ENCODE data around the gene E2F4.
A peak's percentile ranks its signal among the peaks of the same experiment; 100 is the strongest.

Gene E2F4

DNA sequence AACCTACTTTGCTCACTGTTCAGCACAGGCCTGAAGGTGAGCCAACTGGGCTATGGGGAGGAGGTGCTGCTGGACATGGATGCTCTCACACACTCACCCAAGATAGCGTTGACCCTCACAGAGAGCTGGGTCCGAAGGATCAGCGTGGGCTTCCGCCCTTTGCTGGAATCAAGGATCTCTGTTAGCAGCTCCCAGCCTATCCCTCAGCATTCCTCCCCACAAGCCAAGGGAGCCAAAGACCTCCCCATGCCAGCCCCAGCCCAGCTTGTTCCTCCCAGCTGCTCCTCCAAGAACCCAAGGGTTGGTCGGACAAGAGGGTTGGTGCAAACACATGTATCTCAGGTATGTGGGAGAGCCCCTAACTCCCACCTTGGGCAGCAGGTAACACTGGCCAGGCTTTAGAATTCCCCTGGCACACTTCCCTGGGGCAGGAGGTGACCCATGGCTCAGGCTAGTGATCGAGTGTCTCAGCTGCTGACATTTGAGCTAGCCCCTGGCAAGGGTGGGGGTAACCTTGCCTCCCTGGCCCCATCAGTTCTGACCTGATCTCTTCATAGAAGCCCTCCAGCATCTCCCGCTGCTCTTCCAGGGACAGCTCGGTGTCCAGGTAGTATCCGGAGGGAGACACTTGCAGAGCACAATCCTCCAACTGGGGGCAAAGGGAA is 47.0 kb downstream of the E2F4 start:
- no peak for DNase-seq

DNA sequence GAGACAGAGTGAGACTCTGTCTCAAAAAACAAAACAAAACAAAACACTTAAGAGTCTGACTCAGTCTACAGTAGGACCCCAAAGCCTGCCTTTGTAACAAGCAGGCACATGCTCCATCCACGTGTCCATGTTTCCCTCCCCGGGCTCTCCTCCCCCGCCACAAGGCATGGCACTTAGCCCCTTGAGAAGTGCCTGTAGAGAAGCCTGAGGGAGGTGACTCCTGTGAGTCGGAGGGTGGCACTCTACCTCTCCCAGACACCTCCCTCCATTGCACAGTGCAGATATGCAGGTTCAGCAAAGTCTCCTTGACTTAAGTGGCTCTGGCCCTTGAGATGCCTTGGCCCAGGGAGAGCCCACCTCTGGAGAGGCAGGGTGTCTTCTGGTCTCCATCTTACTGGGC is 48.6 kb downstream of the E2F4 start:
- no peak for DNase-seq

GRCh38 chr16:67241008-67241900 is 49.3 kb downstream of the E2F4 start:
- no peak for DNase-seq

DNA sequence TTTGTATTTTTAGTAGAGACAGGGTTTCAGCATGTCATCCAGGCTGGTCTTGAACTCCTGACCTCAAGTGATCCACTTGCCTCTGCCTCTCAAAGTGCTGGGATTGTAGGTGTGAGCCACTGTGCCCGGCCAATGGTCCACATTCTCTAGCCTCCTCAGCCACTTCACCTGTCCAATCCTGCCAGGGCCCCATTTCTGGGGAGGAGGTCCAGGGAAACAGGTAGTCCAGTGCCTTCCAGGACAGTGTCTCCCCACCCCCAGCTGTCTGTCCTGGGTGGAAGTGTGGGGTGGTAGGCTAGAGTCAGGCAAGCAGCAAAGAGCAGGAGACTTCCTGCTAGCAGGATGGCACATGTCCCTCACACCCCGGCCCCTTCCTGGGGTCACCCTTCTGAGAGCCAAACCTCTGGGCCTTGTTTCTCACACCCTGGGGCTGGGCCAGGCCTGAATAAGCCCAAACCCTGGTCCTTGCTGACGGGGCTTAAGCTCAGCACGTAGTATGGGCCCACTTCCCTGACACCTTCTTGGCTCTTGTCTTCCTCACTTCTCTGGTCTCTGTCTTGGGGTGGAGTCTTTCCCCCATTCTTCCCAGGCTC is 50.3 kb downstream of the E2F4 start:
- DNase-seq = no peak

- DNase-seq = no peak
Observed at GRCh38 chr16:67243481-67243880, 51.5 kb downstream of the E2F4 start.

- DNase-seq = no peak
Observed at GRCh38 chr16:67244387-67245185, 52.6 kb downstream of the E2F4 start.

- no peak for DNase-seq
Observed at GRCh38 chr16:67245186-67245585, 53.2 kb downstream of the E2F4 start.

GRCh38 chr16:67245674-67246080 is 53.7 kb downstream of the E2F4 start:
- no peak for DNase-seq

DNA sequence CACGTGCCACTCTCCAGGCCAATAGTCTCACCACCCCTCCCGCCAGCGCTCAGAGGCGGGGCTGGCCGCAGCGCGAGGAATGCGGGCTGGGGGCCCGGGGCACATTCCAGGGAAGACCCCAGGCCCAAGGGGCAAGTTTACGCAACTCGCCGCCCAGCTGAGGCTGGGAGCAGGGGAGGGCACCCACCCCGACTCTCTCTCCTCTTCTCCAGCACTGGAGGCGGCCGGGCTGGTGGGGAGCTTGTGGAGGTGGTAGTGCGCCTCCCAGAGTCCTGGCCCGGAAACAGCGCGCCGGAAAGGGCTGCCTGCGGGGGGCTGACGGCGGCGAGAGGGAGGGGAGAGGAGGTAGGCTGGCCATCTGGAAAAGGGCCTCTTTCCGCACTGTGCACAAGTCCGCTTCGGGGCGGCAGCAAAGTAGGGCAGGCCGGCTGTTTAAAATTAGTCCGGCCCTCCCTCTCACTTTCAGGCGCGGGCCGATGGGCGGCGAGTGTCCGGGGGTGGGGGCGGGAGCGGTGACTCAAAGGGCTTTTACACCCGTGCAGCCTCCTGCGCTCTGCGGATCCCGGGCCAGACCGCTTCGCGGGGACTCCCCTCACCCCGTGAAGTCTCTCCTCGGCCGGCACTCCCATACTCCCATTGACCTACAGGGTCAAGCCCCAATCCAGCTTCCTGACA is 54.3 kb downstream of the E2F4 start:
- DNase-seq = peak; percentile 52

DNA sequence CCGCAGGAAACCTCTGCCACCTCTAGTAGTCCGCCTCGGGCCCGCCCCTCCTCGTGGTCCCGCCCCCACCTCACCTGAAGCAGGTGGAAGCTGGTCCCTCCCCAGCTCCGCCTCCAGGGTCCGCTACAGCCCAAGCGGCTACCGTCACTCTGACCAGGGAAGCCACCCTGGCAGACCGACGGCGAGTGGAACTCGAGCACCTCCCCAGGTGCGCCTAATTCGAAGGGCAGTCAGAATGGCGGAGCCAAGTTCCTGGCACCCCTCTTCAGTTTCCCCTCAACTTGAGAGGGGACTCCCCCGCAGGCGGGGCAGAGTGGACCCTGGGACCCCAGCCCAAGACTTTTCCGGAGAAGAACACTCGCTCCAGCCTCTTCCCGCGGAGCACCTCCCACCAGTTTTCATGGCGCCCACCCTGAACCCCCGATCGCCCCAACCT is 54.8 kb downstream of the E2F4 start:
- peak; percentile 90 for DNase-seq

DNA sequence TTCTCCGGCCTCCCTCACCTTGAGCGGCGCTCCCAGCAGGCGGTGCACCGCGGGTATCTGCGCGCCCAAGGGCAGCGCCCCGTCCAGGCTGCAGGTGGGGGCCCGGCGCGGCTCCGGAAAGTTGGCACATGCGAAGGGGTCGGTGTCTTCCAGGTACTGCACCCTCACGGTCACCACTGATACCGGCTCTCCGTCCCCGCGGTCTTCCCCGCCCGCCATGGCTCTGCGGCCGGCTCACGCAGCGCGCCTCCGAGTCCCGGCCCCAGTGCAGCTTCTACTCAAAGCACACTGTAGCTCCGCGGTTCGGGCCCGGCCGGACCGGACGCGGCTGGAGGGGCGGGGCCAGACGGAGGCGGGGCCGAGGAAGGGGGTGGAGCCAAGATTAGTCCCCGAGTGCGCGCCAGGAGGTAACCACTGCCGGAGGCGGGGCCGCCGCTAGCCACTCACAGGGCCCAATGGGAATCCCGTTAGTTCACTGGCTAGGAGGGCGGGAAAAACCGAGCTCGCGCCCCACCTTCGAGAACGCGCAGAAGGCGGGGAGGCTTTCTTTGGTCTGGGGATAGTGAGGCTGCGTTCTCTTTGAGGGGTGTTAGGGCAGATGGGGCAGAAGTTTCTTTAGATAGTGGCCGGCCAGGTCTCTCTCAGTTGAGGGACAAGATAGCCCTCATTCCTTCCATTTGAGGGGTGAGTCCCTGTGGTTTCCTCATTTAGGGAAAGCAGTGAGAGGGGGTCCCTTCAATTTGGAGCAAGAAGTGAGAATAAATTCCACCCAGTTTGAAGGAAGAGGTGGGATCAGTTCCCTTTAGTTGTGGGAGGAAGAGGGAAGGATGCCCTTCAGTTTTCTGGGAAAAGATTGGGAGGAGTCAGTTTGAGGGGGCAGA is 55.5 kb downstream of the E2F4 start, which contains the start of gene FHOD1:
FHOD1 (minus strand) TSS at position 290 of the 881 bp plus-strand sequence; CDS start at position 219, 71 bp downstream.
- peak; percentile 83 for DNase-seq

DNA sequence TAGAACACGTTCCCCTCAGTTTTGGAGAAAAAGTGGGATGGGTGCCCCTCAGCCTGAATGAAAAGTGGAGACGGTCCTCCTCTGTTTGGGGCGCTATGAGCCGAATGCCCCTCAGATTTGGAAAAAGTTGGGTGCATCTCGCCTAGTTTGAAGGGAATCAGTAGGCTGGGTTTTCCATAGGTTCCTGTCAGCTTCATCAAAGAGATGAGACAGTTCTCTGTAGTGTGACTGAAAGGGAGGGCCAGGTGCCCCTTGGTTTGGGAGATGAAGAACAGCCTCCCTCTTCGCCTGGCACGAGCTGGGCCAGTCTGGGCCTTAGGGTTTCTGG is 56.1 kb downstream of the E2F4 start:
- no peak for DNase-seq

Data from NCI-H510A (cell line).